Measurements from ENCODE around the gene NR1H4. TPM values are rescaled to one million over a fixed set of nuclear protein-coding genes. Genes with fewer than 3 reads are reported as not detected.

NR1H4 gene
- total and polyA plus RNA-seq, 10 donors = 0.18 to 1.1 (median 0.83) TPM; not detected in 3

GRCh38 chr12:100528471-100529127, 54.9 kb downstream of the NR1H4 start:
- no peak overlapping the region for H3K27ac ChIP-seq
- no peaks in the 10 kb centered on the region for H3K36me3 ChIP-seq

GRCh38 chr12:100529756-100530350, 56.2 kb downstream of the NR1H4 start:
- DNase-seq = no peak
- Histone ChIP-seq H3K27ac (no peak overlapping the region), H3K4me3 (no peak overlapping the region), H3K27me3 (replicated peaks in 1 of 7) (no peaks in the 10 kb centered on the region), H3K36me3 (no peaks in the 10 kb centered on the region), H3K4me1 (no peaks in the 10 kb centered on the region), H3K9me3 (no peaks in the 10 kb centered on the region)
- TF ChIP-seq POLR2A (IDR thresholded peaks at IDR 0.05) (no peak), POLR2AphosphoS5 (IDR thresholded peaks at IDR 0.05) (no peak), CTCF (IDR thresholded peaks at IDR 0.05 in 8 of 11, conservative IDR thresholded peaks at IDR 0.05 in 3 of 11) (no peak)
- 91 to 98% (median 94%) methylated on average over 2 of the region's 2 CpGs for WGBS, 5 donors
- intact Hi-C loops (cut with DNase I; ENCODE audit: low total_unique reads) = no loop called here

More at GRCh38 chr12:100528471-100529127, 54.9 kb downstream of the NR1H4 start:
- WGBS, 5 donors = 78 to 93% (median 80%) methylated on average over 1 of the region's 1 CpG
- Histone ChIP-seq H3K4me1 (no peaks in the 10 kb centered on the region), H3K27me3 (replicated peaks in 1 of 7) (peaks cover 0 to 6% (median 0%) of the 10 kb centered on the region in 7 donors), H3K4me3 (no peak overlapping the region), H3K9me3 (no peaks in the 10 kb centered on the region)
- TF ChIP-seq CTCF (IDR thresholded peaks at IDR 0.05 in 8 of 11, conservative IDR thresholded peaks at IDR 0.05 in 3 of 11) (no peak), POLR2A (IDR thresholded peaks at IDR 0.05) (no peak), POLR2AphosphoS5 (IDR thresholded peaks at IDR 0.05) (no peak)
- intact Hi-C loops (cut with DNase I; ENCODE audit: low total_unique reads) = no loop called here
- DNase-seq = no peak

GRCh38 chr12:100533376-100533775, 59.7 kb downstream of the NR1H4 start:
- Histone ChIP-seq H3K4me3 (no peak overlapping the region), H3K9me3 (no peaks in the 10 kb centered on the region), H3K27ac (no peak overlapping the region), H3K4me1 (no peaks in the 10 kb centered on the region), H3K27me3 (replicated peaks in 1 of 7) (peaks cover 0 to 3% (median 0%) of the 10 kb centered on the region in 7 donors), H3K36me3 (no peaks in the 10 kb centered on the region)
- intact Hi-C loops (cut with DNase I; ENCODE audit: low total_unique reads) = no loop called here
- WGBS, 5 donors = 88 to 93% (median 89%) methylated on average over 3 of the region's 3 CpGs
- no peak for DNase-seq
- TF ChIP-seq CTCF (IDR thresholded peaks at IDR 0.05 in 8 of 11, conservative IDR thresholded peaks at IDR 0.05 in 3 of 11) (no peak), POLR2AphosphoS5 (IDR thresholded peaks at IDR 0.05) (no peak), POLR2A (IDR thresholded peaks at IDR 0.05) (no peak)

- WGBS, 5 donors = 74 to 88% (median 79%) methylated on average over 6 of the region's 6 CpGs
- H3K27ac ChIP-seq = no peak overlapping the region
- H3K9me3 ChIP-seq = no peaks in the 10 kb centered on the region
- TF ChIP-seq POLR2A (IDR thresholded peaks at IDR 0.05) (no peak), POLR2AphosphoS5 (IDR thresholded peaks at IDR 0.05) (no peak), CTCF (IDR thresholded peaks at IDR 0.05 in 8 of 11, conservative IDR thresholded peaks at IDR 0.05 in 3 of 11) (no peak)
- intact Hi-C loops (cut with DNase I; ENCODE audit: low total_unique reads) = no loop called here
- H3K27me3 ChIP-seq (replicated peaks in 1 of 7) = peaks cover 0 to 3% (median 0%) of the 10 kb centered on the region in 7 donors
- H3K4me1 ChIP-seq = no peaks in the 10 kb centered on the region
- H3K36me3 ChIP-seq = no peaks in the 10 kb centered on the region
- no peak for DNase-seq
- H3K4me3 ChIP-seq = no peak overlapping the region
These were observed 61.1 kb downstream of the NR1H4 start for GRCh38 chr12:100534625-100535227.

Data from spleen (tissue), 11 donors.